H9 (cell line): ENCODE data around the gene GPR108. TPM values are rescaled to one million over a fixed set of nuclear protein-coding genes. Genes with fewer than 3 reads are reported as not detected.
A peak's percentile ranks its signal among the peaks of the same experiment; 100 is the strongest.

Experiments used
- DNase-seq: peaks from one replicate; pipeline ENCODE4 v3.0.0-alpha.2; 2017
- H2AFZ ChIP-seq: one replicate; pipeline ENCODE4 v1.6.1; 2013; ENCODE audit warnings: mild to moderate bottlenecking, low read length, control low read depth, moderate library complexity
- H2AK5ac ChIP-seq: 2 replicates; pipeline ENCODE4 v1.6.1; 2013; ENCODE audit warnings: low read length, control low read depth, mixed read lengths; ENCODE audit not compliant: insufficient read length
- H2BK120ac ChIP-seq: one replicate; pipeline ENCODE4 v1.6.1; 2013; ENCODE audit warnings: low read depth, mild to moderate bottlenecking, low read length, control low read depth, inconsistent platforms; ENCODE audit not compliant: poor library complexity, severe bottlenecking
- H2BK12ac ChIP-seq: 2 replicates; pipeline ENCODE4 v1.6.1; 2013; ENCODE audit warnings: low read length, control low read depth, mixed read lengths, low read depth; ENCODE audit not compliant: insufficient read length
- H2BK15ac ChIP-seq: 2 replicates; pipeline ENCODE4 v1.6.1; 2013; ENCODE audit warnings: low read depth, low read length, control low read depth
- H2BK20ac ChIP-seq: one replicate; pipeline ENCODE4 v1.6.1; 2013; ENCODE audit warnings: low read depth, mild to moderate bottlenecking, low read length, control low read depth, inconsistent platforms; ENCODE audit not compliant: poor library complexity, severe bottlenecking
- H2BK5ac ChIP-seq: 2 replicates; pipeline ENCODE4 v1.6.1; 2013; ENCODE audit warnings: low read length, control low read depth, mixed read lengths; ENCODE audit not compliant: insufficient read length
- H3K14ac ChIP-seq: 2 replicates; pipeline ENCODE4 v1.6.1; 2013; ENCODE audit warnings: low read length, control low read depth; ENCODE audit not compliant: insufficient read depth
- H3K18ac ChIP-seq: 2 replicates; pipeline ENCODE4 v1.6.1; 2013; ENCODE audit warnings: low read depth, mild to moderate bottlenecking, mixed read lengths, low read length, control low read depth; ENCODE audit not compliant: insufficient read length
- H3K23ac ChIP-seq: 2 replicates; pipeline ENCODE4 v1.6.1; 2013; ENCODE audit warnings: low read length, control low read depth, mixed read lengths, low read depth; ENCODE audit not compliant: insufficient read length
- H3K23me2 ChIP-seq: 2 replicates; pipeline ENCODE4 v1.6.1; 2013; ENCODE audit warnings: low read depth, mild to moderate bottlenecking, mixed read lengths, low read length, control low read depth; ENCODE audit not compliant: insufficient read length, poor library complexity, severe bottlenecking
- H3K27ac ChIP-seq: 2 replicates; pipeline ENCODE4 v1.5.1; 2013; ENCODE audit warnings: low read length, control low read depth, mixed read lengths, low read depth; ENCODE audit not compliant: insufficient read length
- H3K27me3 ChIP-seq: 2 replicates; pipeline ENCODE4 v1.6.1; 2013; ENCODE audit warnings: low read length, control low read depth, inconsistent platforms; ENCODE audit not compliant: insufficient read depth
- H3K4ac ChIP-seq: 2 replicates; pipeline ENCODE4 v1.6.1; 2013; ENCODE audit warnings: low read depth, mild to moderate bottlenecking, control low read depth, inconsistent platforms, low read length, moderate library complexity
- H3K4me1 ChIP-seq: 2 replicates; pipeline ENCODE4 v1.6.1; 2013; ENCODE audit warnings: low read length, control low read depth, inconsistent platforms; ENCODE audit not compliant: insufficient read depth
- H3K4me2 ChIP-seq: 2 replicates; pipeline ENCODE4 v1.6.1; 2013; ENCODE audit warnings: low read length, control low read depth, mixed read lengths; ENCODE audit not compliant: insufficient read length, insufficient read depth
- H3K56ac ChIP-seq: 2 replicates; pipeline ENCODE4 v1.6.1; 2013; ENCODE audit warnings: low read depth, mild to moderate bottlenecking, mixed read lengths, low read length, control low read depth; ENCODE audit not compliant: insufficient read length
- H3K79me1 ChIP-seq: 2 replicates; pipeline ENCODE4 v1.6.1; 2013; ENCODE audit warnings: low read depth, mild to moderate bottlenecking, moderate library complexity, low read length, control low read depth, inconsistent platforms; ENCODE audit not compliant: insufficient read depth, poor library complexity, severe bottlenecking
- H3K79me2 ChIP-seq: 2 replicates; pipeline ENCODE4 v1.6.1; 2013; ENCODE audit warnings: low read length, control low read depth, inconsistent platforms; ENCODE audit not compliant: insufficient read depth
- H3K9ac ChIP-seq: 2 replicates; pipeline ENCODE4 v1.6.1; 2013; ENCODE audit warnings: low read length, control low read depth, mixed read lengths; ENCODE audit not compliant: insufficient read length; ENCODE audit errors: extremely low read depth
- H3K9me3 ChIP-seq: one replicate; pipeline ENCODE4 v1.6.1; 2013; ENCODE audit warnings: low read depth, low read length, inconsistent platforms; ENCODE audit not compliant: control insufficient read depth
- H3T11ph ChIP-seq: one replicate; pipeline ENCODE4 v1.6.1; 2013; ENCODE audit warnings: mild to moderate bottlenecking, low read length, control low read depth, inconsistent platforms
- H4K20me1 ChIP-seq: one replicate; pipeline ENCODE4 v1.6.1; 2013; ENCODE audit not compliant: control insufficient read depth, insufficient read length, insufficient read depth
- H4K5ac ChIP-seq: 2 replicates; pipeline ENCODE4 v1.6.1; 2013; ENCODE audit warnings: low read depth, mild to moderate bottlenecking, mixed read lengths, low read length, control low read depth; ENCODE audit not compliant: insufficient read length
- H4K8ac ChIP-seq: replicated peaks from 2 replicates; pipeline ENCODE4 v1.6.1; 2013; ENCODE audit warnings: low read length, control low read depth, mixed read lengths, low read depth; ENCODE audit not compliant: insufficient read length
- H4K91ac ChIP-seq: 2 replicates; pipeline ENCODE4 v1.6.1; 2013; ENCODE audit warnings: low read depth, mild to moderate bottlenecking, moderate library complexity, mixed read lengths, low read length, control low read depth; ENCODE audit not compliant: insufficient read length
- H3K27ac Mint-ChIP-seq, 3 experiments: 2 replicates in 2 of 3; 3 replicates in 1 of 3; pipeline ENCODE4 v1.8.0; 2020 to 2021; ENCODE audit warnings: mixed read lengths in 3 of 3, mild to moderate bottlenecking in 1 of 3, moderate library complexity in 1 of 3
- H3K27me3 Mint-ChIP-seq: 2 replicates; pipeline ENCODE4 v1.8.0; 2021; ENCODE audit warnings: low read depth, mild to moderate bottlenecking, moderate library complexity, mixed read lengths
- H3K36me3 Mint-ChIP-seq, 3 experiments: 2 replicates in 2 of 3; 3 replicates in 1 of 3; pipeline ENCODE4 v1.8.0; 2020 to 2021; ENCODE audit warnings: low read depth in 3 of 3, mixed read lengths in 3 of 3; ENCODE audit not compliant: insufficient read depth in 1 of 3
- H3K4me1 Mint-ChIP-seq, 2 experiments: 2 replicates each; pipeline ENCODE4 v1.8.0; 2020; ENCODE audit warnings: mixed read lengths in 2 of 2
- H3K4me3 Mint-ChIP-seq, 2 experiments: 2 replicates in 1 of 2; 3 replicates in 1 of 2; pipeline ENCODE4 v1.8.0; 2020 to 2021; ENCODE audit warnings: mild to moderate bottlenecking in 2 of 2, mixed read lengths in 2 of 2, moderate library complexity in 1 of 2
- H3K9me3 Mint-ChIP-seq, 2 experiments: 2 replicates in 1 of 2; 3 replicates in 1 of 2; pipeline ENCODE4 v1.8.0; 2020; ENCODE audit warnings: mild to moderate bottlenecking in 2 of 2, mixed read lengths in 2 of 2, moderate library complexity in 1 of 2
- CTCF ChIP-seq: fragments of 200-600 bp; sonication (generic); conservative IDR thresholded peaks from 3 replicates; pipeline ENCODE4 v1.8.0; 2021; ENCODE audit warnings: antibody characterized with exemption, mild to moderate bottlenecking
- WGBS: extraction: QIAGEN DNeasy Blood & Tissue Kit; methylation state at CpG from one replicate; pipeline ENCODE4 v1.1.7; 2013; ENCODE audit warnings: missing lambda C conversion rate, low lambda C conversion rate, mixed read lengths; ENCODE audit not compliant: insufficient read length; ENCODE audit errors: extremely low coverage; 5-methylcytosine and 5-hydroxymethylcytosine counted together
- total RNA-seq: library from RNA; stranded (reverse); gene quantifications from 2 replicates; pipeline ENCODE4 v1.2.1, GENCODE V29; 2021

Gene GPR108
- total RNA-seq, 1 experiment from 2014 or later = 38.2 TPM

DNA sequence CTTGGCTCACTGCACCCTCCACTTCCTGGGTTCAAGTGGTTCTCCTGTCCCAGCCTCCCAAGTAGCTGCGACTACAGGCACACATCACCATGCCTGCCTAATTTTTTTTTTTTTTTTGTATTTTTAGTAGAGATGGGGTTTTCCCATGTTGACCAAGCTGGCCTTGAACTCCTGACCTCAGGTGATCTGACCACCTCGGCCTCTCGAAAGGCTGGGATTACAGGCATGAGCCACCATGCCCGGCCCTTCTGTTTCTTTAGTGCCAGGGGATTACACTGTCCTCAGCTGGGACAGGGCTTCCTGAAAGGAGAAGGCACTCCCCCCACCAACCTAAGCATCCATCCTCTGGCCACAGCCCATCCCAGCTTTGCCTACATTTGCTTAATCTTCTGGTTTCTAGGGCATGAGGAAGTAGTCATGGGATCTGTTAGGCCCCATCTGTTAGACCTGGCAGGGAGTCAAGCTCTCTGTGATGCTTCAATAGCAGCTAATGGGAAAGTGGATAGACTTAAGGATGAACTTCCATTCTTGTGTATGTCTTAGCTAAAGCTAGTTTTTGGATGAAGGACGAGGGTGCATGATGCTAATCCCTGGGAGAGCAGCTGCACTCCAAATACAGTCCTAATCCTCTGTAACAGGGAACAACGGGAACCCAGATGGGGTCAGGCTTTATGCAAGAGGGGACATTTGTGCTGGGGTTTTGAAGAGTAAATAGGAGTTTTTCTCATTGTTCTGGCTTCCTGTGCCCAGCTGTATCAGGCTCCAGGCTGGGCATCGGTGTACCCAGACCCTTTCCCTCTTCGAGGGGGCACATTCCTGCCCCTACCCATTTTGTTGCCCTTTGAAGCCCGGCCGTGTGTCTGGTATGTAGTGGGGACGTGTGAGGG lies 37.7 kb upstream of the GPR108 start:
- WGBS = no CpG with 5 or more reads among the region's 11 CpGs
- peaks cover 3% of the 10 kb centered on the region for H3K27me3 Mint-ChIP-seq
- H3K9me3 Mint-ChIP-seq = peaks cover 3 to 31% of the 10 kb centered on the region in 2 experiments; a peak in 4 of 5 replicates

More for the DNA sequence above, 37.7 kb upstream of the GPR108 start:
- no peak for DNase-seq
- Histone ChIP-seq H4K20me1 (no peaks in the 10 kb centered on the region), H3K4me1 (no peaks in the 10 kb centered on the region), H4K5ac (no peak overlapping the region), H3K23me2 (no peaks in the 10 kb centered on the region), H2BK120ac (no peak overlapping the region), H2BK5ac (no peak overlapping the region), H4K8ac (no peak overlapping the region), H2AK5ac (no peak overlapping the region), H2AFZ (no peak overlapping the region), H3K79me1 (no peaks in the 10 kb centered on the region), H3K14ac (no peak overlapping the region), H3K79me2 (no peaks in the 10 kb centered on the region), H3T11ph (no peak overlapping the region), H3K27me3 (no peaks in the 10 kb centered on the region), H3K4ac (no peak overlapping the region), H3K9me3 (no peaks in the 10 kb centered on the region), H3K9ac (no peak overlapping the region), H4K91ac (no peak overlapping the region), H3K4me2 (no peak overlapping the region), H3K27ac (no peak overlapping the region), H2BK12ac (no peak overlapping the region), H3K56ac (no peak overlapping the region), H2BK20ac (no peak overlapping the region), H3K23ac (no peak overlapping the region), H3K18ac (no peak overlapping the region), H2BK15ac (no peak overlapping the region)
- no peak for TF ChIP-seq CTCF
- H3K4me1 Mint-ChIP-seq = peaks cover 4 to 8% of the 10 kb centered on the region in 2 experiments; a peak in 2 of 4 replicates
- H3K36me3 Mint-ChIP-seq = no peaks in the 10 kb centered on the region
- H3K27ac Mint-ChIP-seq = no peak overlapping the region
- peak overlapping the region in 1 of 2 experiments; percentile 17; a peak in 1 of 5 replicates for H3K4me3 Mint-ChIP-seq
